ENCODE results near the gene RNASE11. TPM values are rescaled to one million over a fixed set of nuclear protein-coding genes. Genes with fewer than 3 reads are reported as not detected.

RNASE11 gene
- total RNA-seq, 3 donors from 2014 or later = not detected

GRCh38 chr14:20551606-20552005, 36.2 kb downstream of the RNASE11 start:
- DNase-seq (no peak), ATAC-seq (no peak)
- Mint-ChIP-seq H3K36me3 (ENCODE audit: insufficient read depth) (no peaks in the 10 kb centered on the region), H3K4me3 (no peak overlapping the region), H3K9me3 (no peaks in the 10 kb centered on the region), H3K4me1 (ENCODE audit: low read depth) (no peaks in the 10 kb centered on the region), H3K27me3 (ENCODE audit: low read depth) (peaks cover 4% of the 10 kb centered on the region)

GRCh38 chr14:20550926-20551325, 36.9 kb downstream of the RNASE11 start:
- no peak for ATAC-seq
- no peaks in the 10 kb centered on the region for H3K36me3 Mint-ChIP-seq (ENCODE audit: insufficient read depth)
- no peak for DNase-seq
- no peak overlapping the region for H3K4me3 Mint-ChIP-seq
- no peaks in the 10 kb centered on the region for H3K4me1 Mint-ChIP-seq (ENCODE audit: low read depth)
- H3K9me3 Mint-ChIP-seq = no peaks in the 10 kb centered on the region
- H3K27me3 Mint-ChIP-seq (ENCODE audit: low read depth) = peaks cover 7% of the 10 kb centered on the region

DNA sequence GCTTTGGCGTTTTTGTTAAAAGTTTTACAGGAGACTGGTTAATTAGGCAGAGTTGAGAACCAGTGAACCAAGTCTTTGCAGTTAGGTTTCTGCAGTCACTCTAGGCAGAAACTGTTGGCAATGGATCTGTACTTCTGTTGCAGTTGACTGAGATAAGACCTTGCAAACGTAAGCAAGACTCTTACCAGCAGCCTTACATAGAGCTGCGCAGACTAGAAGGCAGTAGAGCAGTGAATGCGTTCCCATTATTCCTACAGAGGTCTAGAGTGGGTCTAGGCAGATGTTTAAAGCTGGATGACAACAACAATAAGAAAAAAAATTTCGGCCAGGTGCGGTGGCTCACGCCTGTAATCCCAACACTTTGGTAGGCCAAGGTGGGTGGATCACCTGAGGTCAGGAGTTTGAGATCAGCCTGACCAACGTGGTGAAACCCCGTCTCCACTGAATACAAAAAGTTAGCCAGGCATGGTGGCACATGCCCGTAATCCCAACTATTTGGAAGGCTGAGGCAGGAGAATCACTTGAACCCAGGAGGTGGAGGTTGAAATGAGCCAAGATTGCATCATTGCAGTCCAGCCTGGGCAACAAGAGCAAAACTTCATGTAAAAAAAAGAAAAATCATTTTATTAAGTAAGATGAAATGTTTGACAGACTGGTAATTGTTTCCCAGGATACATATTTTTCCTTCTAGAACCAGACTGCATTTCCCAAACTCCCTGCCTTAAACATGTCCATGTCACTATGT, 39.2 kb downstream of the RNASE11 start:
- Mint-ChIP-seq H3K9me3 (no peaks in the 10 kb centered on the region), H3K4me1 (ENCODE audit: low read depth) (no peaks in the 10 kb centered on the region), H3K27me3 (ENCODE audit: low read depth) (peaks cover 11% of the 10 kb centered on the region), H3K36me3 (ENCODE audit: insufficient read depth) (no peaks in the 10 kb centered on the region), H3K4me3 (no peak overlapping the region)
- ATAC-seq (no peak), DNase-seq (no peak)

DNA sequence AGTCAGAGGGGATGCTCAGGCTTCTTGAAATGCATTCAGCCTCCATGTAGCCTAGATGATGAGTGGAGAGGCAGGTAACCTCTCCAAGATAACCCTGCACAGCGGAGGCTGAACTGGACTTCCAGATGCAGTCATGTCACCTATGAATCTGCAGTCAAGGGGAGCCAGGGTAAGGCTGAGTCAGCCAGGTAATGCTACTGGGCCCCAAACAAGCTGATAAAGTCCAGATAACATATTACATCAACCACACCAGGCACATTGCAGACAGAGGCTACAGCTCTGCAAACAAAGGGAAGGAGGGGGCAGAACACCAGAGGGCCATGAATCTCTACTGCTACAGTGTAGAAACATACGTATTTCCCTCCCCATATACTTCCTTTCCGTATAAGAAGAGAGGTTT, 40.9 kb downstream of the RNASE11 start:
- no peak for DNase-seq
- H3K4me3 Mint-ChIP-seq = no peak overlapping the region
- H3K4me1 Mint-ChIP-seq (ENCODE audit: low read depth) = no peaks in the 10 kb centered on the region
- no peaks in the 10 kb centered on the region for H3K36me3 Mint-ChIP-seq (ENCODE audit: insufficient read depth)
- H3K27me3 Mint-ChIP-seq (ENCODE audit: low read depth) = peaks cover 13% of the 10 kb centered on the region
- no peak for ATAC-seq
- H3K9me3 Mint-ChIP-seq = no peaks in the 10 kb centered on the region

DNA sequence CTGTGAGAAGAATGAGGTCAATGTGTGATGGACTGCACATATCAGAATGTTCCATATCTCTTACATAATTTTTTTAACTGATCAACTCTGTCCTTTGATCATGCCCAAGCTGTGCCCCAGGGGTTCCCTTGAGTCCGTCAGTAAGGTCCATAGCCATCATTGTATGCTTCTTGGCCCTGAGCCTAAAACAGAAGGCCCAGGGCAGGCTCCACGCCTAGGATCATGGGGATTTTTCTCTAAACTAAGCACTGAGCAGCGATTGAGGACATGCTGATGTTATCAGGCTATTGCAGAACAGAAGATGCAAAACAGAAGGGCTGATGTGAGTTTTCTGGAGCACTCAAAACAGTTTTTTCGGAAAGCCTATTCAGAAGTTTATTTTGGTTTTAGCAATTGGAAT, 47.9 kb downstream of the RNASE11 start:
- no peak overlapping the region for H3K4me3 Mint-ChIP-seq
- DNase-seq (no peak), ATAC-seq (no peak)
- H3K27me3 Mint-ChIP-seq (ENCODE audit: low read depth) = peaks cover 3% of the 10 kb centered on the region
- H3K4me1 Mint-ChIP-seq (ENCODE audit: low read depth) = no peaks in the 10 kb centered on the region
- no peaks in the 10 kb centered on the region for H3K9me3 Mint-ChIP-seq
- no peaks in the 10 kb centered on the region for H3K36me3 Mint-ChIP-seq (ENCODE audit: insufficient read depth)

Other genes with a start within 250 kb of the RNASE11 start
- gene PARP2, start 244.4 kb downstream of the RNASE11 start, total RNA-seq = 10 to 100 TPM; 16.9 to 22.9 (median 22.1) TPM
- gene TEP1, start 174.5 kb downstream of the RNASE11 start, total RNA-seq = 10 to 100 TPM; 14.7 to 21.7 (median 19.3) TPM
- gene KLHL33, start 151.8 kb downstream of the RNASE11 start, total RNA-seq = under 1 TPM in 1 of 3 donors, not detected in 2; 0.05 TPM
- gene OSGEP, start 133.2 kb downstream of the RNASE11 start, total RNA-seq = 10 to 100 TPM; 73.4 to 86.5 (median 75.4) TPM
- gene APEX1, start 132.8 kb downstream of the RNASE11 start, total RNA-seq = 100 to 1,000 TPM; 265 to 309 (median 300) TPM
- gene PIP4P1, start 126.6 kb downstream of the RNASE11 start, total RNA-seq = 10 to 100 TPM; 33.6 to 43.4 (median 39.9) TPM
- 100 to 1,000 TPM; 198 to 236 (median 221) TPM for gene PNP, start 118.6 kb downstream of the RNASE11 start, total RNA-seq
- under 1 TPM in 2 of 3 donors, not detected in 1; 0.16 to 0.30 TPM for gene RNASE10, start 82.5 kb downstream of the RNASE11 start, total RNA-seq
- not detected for gene RNASE9, start 27.0 kb downstream of the RNASE11 start, total RNA-seq
- gene RNASE12, start 3.4 kb upstream of the RNASE11 start, total RNA-seq = not detected
- gene OR6S1, start 53.7 kb upstream of the RNASE11 start, total RNA-seq = not detected
- gene RNASE4, start 96.6 kb upstream of the RNASE11 start, total RNA-seq = under 1 TPM; 0.08 to 0.18 (median 0.15) TPM
- under 1 TPM in 1 of 3 donors, not detected in 2; 0.19 TPM for gene ANG, start 100.8 kb upstream of the RNASE11 start, total RNA-seq
- gene EDDM3A, start 157.9 kb upstream of the RNASE11 start, total RNA-seq = not detected
- gene EDDM3B, start 180.4 kb upstream of the RNASE11 start, total RNA-seq = not detected
- under 1 TPM in 2 of 3 donors, not detected in 1; 0.18 to 0.43 TPM for gene RNASE6, start 193.3 kb upstream of the RNASE11 start, total RNA-seq
- under 1 TPM; 0.40 to 0.78 (median 0.63) TPM for gene RNASE1, start 214.8 kb upstream of the RNASE11 start, total RNA-seq